Left forelimb (tissue), 1 donor: ENCODE results near the gene TMEM63B.
"Not testable (repeated sequence)": the region's sequence is repeated elsewhere in the genome, so short reads cannot be mapped to it uniquely, and the experiment has no call there.

Experiments
- DNase-seq: peaks from one replicate; pipeline ENCODE4 v3.0.0-alpha.2; 2018; ENCODE audit warnings: low spot score

Gene TMEM63B

DNA sequence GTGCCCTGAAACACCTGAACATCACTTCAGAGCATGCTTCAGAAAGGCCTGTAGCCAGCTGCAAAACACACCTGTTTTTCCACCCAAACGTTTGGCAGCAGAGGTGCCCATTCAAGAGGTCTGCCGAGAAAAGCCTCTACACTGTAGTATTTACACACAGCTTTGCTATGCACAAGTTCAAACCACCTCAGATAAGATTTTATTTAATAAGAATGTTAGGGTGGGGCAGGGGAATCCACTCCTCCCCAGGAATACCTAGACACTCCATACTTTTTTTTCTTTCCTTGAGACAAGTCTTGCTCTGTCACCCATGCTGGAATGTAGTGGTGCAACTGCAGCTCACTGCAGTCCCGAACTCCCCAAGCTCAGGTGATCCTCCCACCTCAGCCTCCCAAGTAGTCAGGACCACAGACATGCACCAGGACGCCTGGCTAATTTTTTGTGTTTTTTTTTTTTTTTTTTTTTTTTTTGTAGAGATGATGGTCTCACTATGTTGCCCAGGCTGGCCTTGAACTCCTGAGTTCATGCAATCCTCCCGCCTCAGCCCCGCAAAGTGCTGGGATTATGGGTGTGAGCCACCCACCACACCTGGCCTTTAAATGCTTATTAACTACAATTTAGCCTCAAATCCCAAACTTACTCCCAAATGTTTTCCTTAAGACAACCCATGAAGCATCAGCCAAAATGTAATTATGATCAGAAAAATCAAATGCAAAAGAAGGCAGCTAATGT, 9.8 kb upstream of the TMEM63B start:
- no peak for DNase-seq

DNA sequence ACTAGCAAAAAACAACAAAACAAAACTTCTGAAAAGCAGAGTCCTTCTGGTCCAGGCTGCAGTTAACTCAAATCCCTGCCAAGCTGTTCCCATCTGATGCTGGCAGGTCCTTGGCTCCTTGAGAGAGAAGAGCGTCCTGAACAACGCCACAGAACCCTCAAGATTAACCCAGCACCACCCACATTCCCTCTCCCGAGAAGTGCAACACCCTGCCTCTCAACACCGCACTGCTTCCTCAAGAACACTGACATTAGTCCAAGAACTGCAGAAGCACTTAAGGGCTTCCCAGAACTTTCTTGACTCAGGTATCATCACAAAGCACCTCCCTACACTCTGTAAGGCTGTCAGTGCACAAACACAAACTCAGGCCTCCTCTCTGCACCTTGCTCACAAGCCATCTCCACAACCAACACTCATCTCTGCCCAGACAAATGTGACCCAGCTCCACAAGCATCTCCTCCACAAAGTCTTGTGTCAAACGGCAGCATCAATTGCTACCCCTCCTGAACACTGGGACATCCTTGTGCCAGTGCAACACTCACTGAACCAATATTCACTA, 7.6 kb upstream of the TMEM63B start:
- DNase-seq, result no peak

DNA sequence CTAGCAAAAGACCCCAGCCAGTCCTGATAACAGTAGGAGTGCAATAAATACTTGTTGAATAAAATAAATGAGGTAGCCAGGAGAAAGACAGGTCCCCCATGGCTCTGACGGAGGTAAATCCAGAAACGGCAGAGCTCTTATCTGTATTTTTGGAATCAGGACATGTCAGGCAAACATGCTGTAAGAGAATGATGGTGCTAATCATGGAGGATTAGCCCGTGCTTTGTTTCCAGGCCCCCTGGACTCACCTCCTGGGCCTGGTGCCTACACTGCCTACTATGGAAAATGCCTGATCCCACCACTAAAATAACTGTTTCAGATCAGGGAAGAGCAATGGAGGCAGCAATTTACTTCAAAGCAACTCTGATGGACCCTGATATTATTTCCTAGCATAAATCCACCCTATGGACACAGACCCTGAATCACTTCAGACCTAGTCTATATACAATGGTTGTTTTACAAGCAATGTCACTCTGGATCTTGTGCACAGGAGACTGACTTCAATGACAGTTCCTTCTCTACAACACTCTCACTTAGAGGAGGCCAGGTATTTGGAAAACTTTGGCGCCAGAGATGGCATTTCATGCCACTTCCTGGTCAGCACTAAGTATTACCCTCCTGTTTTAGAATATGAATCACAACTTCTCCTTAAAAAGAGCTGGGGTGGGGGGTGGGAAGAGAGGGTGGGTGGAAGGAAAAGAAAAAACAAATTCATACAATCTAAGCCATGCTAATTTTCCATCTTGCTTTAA, 6.5 kb upstream of the TMEM63B start:
- DNase-seq, result no peak

DNA sequence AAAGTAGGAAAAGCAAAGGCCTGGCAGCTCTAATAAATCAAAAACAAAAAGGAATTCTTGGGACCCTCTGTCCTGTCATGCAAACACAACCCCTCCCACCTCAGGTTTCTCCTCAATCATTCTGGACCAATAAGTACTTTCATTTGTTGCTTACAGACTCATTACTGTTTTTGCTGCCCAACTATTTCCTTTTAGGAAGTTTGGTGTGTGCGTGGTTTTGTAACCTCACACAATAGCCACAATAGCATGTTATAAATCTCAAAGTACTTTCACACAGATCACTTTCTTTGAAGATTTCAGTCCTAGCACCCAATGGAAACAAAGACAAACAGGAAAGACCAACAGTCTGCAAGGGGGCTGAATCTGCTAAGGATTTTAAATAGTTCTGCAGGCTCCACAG, 4.6 kb upstream of the TMEM63B start:
- no peak for DNase-seq

DNA sequence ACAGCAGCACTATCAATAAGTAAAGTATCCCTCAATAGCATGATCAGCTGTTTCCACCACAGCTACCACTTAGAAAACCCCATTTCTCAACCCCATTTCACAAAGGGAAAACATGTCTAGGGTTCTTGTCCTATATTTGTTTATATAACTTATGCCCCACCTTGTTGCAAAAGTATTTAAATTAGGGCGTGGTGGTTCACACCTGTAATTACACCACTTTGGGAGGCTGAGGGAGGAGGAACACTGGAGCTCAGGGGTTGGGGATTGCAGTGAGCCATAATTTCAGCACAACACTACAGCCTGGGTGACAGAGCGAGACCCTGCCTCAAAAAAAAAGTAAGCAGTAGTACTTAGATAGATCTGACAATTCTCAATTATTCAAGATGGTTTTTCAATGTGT, 3.8 kb upstream of the TMEM63B start:
- no peak for DNase-seq

DNA sequence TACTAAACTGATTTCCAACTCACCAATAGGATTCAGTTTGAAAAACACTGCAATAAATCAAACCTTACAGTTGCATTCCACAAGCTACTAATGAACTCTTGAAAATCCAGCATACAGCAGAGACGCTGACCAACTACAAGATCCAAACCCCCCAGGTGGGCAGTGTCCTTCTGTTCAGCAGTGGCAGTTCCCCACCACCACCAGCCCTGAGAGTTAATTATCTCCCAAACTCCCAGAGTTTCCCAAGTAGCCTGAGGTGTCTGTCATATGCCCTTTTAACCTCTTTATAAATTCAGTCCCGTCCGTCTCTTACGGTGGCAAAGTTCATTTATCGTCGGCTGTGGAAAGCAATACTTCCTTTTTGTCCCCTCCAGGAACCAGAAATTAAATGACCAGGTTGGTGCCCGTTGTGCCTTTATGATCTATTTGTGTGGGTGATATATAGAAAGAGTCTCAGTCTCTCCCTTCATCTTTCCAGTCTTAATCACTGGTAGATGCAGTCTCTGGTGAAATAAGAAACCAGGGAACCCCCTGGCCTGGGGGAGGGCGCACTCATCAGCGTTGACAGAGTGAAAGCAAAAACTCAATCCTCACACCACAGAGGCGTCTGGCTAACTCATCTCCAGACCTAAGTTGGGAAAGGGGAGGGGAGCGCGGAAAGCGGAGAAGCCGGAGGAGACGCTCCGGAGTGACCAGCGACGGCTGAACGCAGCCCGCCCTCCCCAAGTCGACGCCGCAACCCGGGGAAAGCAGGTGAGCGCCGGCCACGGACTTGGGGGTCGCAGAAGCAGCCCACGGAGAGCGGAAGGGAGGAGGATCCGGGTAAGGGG, 819 bp upstream of the TMEM63B start:
- DNase-seq, result peak; percentile 80

DNA sequence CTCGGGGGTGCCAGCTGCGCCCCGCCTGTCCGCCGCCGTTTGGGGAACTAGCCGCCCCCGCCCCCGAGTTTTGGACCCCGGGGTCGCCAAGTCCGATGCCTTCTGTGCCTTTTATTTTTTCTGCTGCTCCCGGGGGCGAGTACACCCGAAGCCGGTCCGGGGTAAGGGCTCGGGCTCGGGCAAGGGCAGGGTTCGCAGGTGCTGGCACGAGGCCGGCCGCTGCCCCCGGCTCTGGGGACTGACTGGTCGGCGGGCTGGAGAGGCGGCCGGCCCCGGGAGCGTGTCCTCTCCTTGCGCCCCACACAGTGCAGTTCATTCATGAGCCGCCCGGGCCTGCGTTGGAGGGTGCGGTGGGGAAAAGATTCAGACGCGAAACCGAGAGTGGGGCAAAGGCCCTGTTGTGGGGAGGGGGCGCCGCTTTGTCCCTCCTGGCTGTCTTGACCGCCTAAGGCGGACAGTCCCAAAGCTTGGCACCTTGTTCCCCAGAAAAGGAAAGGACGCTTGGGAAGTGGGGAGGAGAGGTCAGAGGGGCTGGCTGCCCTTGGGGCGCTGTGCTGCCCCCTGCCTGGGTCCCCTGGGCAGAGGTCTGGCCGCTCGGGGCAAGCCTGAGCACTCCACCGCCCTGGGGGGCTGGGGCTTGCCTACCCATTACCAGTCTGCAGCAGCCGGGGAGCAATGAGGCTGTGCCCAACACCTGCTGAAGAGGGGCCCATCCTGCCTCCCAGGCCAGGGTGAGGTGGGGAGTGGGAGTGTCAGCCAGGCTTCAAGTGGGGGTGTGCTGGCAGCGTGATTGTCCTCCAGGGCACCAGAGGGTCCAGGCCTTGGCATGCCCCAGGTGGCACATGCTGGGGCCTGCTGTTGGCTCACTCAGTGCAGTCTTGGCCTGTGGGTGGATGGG, 915 bp downstream of the TMEM63B start:
- no peak for DNase-seq

DNA sequence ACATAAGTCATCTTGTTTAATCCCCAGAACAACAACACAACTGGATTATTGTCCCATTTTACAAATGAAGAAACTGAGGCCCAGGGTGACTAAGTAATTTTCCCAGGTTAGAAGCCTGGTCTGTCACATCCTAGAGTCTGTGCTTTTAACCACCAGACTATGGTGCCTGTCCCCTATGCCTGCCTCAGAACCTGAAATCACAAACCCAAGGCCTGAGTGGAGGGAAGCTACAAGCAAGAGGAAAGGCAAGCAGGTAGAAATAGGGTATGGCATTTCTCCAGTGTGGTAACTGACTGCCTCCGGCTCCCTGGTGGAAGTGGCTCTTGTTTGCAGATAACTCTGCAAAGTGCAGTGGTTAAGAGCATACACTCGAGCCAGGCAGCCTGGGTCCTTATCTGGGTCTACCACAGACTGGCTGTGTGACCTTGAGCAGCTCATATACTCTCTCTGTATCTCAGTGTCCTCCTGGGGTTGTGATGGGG, 2.5 kb downstream of the TMEM63B start:
- DNase-seq, result no peak

DNA sequence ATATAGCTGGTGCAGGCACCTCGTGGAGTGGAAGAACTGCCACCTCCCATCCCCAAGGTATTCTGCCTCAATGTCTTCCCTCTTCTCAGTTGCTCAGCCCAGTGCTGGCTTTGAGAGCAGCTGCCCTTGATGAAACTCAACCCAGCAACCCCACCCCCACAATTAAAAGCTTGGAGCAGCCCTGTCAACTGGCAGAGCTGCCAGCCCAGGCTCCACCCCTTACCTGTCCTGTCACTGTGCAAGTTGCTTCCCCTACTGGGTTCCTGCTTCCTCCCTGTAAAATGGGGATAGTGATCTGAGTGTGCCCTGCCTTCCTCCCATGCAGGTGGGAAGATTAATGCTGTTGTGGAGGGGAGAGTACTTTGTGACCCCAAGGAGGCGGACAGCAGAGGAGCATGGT, 4.5 kb downstream of the TMEM63B start:
- no peak for DNase-seq

DNA sequence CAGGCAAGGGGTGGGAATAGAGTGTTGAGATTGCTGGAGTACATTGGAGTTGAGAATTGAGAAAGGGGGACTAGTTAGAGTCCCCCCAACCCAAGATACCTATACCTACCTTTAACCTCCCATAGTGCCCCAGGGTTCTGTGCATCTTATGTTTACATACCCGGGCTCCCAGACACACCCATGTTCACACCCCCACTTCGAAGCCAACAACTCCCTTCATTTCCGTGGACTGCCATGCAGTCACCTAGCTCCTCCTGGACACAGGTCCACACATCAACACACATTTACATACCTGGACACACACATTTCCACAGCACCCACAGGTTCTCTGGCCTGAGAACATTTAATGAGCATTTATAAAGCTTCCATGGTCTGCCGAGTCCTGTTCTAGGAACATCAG, 5.1 kb downstream of the TMEM63B start:
- no peak for DNase-seq

DNA sequence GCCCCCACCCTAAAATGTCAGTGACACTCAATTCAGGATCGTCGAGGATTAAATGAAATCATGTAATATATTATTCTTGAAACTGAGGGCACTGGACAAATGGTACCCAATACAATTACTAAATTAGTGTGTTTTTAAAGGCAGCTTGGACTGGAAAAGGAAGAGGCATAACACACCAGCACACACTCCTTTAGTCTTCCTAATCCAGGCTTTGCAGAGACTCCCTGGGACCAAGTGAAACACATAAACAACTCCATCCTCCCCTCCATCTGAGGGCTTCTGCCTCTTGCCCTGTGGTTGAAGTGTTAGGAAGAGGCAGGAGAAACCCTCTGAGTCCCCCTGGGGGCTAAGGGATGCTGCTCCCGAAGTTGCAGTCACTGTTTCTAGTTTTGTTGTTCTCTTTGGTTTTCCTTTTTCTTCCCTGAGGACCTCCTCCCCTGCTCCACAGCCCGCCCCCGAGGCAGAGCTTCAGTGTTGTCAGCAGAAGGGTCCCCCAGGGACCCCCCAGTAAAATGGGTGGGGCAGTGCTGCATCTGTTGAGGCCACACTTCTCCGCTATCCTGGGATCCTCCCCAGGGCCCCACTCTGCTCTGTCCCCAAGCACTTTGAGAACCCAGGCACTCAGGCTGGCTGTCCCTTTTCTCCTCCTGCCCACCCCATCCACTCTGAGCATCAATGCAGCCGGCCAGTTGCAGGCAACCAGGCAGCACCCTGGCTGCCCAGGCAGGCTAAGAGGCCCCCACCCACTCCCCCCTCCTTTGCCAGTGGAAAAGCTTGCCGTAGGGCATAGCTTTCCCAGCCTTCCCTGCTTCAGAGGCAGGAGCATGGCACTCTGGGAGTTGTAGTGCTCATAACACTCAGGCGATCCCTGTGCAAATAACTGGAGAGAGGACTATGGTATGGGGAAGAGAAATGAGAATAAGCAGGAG, 5.9 kb downstream of the TMEM63B start:
- DNase-seq, result no peak

DNA sequence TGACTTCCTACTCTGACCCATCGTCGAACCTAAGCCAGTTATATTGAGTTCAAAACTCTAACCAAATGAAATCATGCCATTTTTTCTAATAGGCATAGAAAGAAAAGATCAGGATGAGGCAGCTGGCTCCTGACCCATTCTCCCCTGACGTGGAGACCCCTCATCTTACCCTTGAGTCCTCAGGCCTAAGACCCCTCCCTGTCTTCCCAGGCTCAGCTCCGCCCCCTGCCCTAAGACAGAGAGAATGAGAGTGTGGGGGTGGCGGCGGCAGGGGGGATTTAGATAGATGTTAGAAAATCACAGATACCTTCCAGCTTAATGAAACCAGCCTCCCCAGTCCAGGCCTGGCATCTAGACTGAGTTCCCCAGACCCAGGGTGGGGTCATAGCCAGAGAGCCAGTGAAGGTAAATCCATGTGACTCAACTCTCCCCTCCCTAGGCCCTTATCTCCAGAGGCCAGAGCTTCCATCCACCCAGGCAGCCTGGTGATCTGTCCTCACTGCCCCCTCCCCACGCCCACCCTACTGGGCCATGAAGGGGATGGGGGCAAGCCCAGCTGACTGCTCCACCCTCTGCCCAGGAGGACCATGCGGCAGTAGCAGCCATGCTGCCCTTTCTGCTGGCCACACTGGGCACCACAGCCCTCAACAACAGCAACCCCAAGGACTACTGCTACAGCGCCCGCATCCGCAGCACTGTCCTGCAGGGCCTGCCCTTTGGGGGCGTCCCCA, 6.8 kb downstream of the TMEM63B start:
- no peak for DNase-seq

DNA sequence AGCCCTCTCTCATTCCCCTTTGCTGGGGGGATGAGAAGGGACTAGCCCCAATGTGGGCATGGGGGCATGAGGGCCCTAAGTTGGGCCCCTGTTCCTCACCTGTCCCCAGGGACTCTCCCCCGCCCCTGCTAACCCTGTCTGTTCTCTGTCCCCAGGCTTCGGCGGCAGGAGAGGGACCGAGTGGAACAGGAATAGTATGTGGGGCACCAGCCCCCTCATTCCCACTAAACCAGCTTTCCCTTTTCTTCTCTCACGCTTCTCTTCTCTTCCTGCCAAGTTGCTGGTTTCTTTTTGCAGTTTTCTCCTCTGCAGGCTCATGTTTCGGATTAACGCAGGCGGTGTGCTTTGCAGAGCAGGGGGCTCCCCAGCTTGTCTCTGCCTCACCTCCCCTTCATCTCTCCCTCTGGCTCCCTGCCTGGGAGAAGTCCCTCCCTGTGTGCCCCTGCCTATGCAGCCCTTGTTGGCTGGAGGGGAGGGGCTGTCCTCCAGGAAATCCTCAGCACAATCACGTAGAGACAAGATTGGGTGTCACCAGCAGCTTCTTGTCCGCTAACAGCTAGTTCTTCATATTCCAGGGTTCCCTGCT, 7.9 kb downstream of the TMEM63B start:
- DNase-seq, result no peak

DNA sequence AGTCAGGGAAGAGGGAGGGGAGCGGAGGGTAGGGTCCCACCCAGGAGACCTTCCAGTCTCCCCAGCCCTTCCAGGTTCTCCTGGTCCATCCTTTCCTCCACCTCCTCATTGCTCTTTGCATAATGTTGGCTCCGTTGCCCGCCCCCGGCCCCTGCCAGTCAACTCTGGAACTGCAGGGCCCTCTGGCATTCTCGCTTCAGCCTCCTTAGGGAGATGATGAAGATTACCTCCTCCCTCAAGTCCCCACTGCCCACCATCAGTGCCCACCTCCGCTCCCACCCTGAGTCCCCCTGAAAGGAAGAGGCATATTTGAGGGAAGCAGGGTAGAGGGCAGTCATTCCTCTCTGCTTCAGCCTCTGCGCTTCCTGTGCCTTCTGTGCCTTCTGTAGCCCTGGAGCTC, 8.5 kb downstream of the TMEM63B start:
- no peak for DNase-seq

DNA sequence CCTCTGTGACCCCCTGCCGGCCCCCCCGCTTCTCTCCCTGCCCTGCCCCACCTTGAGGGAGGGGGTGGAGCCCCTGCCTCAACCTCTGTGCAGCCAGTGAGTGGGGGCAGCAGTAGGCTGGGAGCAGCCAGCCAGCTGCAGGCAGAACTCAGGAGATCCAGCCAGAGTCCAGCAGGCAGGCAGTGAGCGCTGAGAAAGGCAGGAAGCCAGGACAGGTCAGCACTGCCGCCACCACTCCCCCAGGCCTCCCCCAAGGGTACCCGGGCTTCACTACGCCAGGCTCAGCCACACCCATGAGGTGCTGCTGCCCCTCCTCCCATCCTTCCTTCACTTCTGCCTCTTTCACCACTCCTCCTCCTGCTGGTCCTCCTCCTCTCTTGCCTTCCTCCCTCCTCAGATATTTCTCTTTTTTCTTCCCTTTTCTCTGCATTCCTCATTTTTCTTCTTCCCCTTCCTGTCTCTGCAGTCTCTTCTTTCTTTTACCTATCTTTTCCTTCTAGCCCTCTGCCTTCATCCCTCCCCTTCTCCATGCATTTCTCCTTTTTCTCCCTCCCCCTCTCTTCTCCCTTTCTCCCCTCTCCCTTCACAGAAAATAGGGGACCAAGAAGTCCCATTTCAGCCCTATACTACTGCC, 11.5 kb downstream of the TMEM63B start:
- no peak for DNase-seq

DNA sequence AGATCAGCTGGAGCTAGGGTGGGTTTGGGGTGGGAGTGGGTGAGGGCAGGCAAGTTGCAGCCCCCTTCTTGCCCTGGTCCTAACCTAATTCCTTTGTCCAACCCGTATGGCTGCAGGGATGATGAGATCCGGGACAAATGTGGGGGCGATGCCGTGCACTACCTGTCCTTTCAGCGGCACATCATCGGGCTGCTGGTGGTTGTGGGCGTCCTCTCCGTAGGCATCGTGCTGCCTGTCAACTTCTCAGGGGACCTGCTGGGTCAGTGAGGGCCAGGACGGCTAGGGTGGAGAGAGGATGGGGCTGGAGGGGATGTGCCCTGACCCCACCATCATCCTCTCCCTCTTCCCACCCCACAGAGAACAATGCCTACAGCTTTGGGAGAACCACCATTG, 12.0 kb downstream of the TMEM63B start:
- no peak for DNase-seq

DNA sequence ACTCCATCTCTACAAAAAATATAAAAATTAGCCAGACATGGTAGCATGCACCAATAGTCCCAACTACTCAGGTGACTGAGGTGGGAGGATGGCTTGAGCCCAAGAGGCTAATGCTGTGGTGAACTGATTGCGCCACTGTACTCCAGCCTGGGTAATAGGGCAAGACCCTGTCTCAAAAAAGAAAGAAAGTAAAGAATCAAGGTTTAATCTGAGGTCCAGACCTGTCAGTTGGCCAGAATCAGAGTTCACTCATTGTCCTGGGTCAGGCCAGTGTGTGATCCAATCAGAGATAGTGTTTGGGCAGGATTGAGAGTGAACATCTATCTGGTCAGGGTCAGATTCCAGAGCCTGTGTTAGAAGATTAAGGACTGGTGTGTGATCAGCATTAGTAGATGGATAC, 15.5 kb downstream of the TMEM63B start:
- no peak for DNase-seq

DNA sequence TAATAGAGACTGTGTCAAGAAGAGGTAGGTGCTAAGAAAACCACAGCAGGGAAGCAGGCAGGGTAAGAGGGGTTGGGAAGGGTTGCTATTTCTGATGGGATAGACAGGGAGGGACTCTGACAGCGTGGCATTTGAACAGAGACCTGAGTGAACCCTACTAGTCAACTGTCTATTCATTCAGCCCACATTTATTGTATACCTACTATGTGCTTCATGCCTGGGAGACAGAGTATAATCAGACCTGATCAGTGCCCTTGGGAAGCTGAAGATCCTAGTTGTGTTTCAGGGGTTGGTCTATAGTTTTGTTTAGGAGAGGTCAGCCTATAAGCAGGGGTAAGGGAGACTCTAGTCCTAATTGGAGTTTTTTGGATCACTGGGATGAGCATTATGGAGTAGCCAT, 16.4 kb downstream of the TMEM63B start:
- no peak for DNase-seq

DNA sequence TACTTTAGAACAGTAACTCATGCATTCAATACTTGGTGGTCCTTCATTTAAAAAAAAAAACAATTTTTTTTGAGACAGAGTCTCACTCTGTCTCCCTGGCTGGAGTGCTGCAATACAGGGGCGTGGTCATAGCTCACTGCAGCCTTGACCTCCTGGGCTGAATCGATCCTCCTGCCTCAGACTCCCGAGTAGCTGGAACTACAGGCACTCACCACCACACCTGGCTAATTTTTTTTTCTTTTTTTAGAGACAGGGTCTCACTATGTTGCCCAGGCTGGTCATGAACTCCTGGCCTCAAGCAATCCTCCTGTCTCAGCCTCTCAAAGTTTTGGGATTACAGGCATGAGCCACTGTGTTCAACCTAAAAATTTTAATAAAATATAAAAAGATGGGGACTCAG, 17.2 kb downstream of the TMEM63B start:
- not testable (repeated sequence) for DNase-seq
